Measurements from ENCODE around the gene ATRAID. TPM values are rescaled to one million over a fixed set of nuclear protein-coding genes. Genes with fewer than 3 reads are reported as not detected.
A peak's percentile ranks its signal among the peaks of the same experiment; 100 is the strongest.

Gene ATRAID
- total and polyA plus RNA-seq, 2 of the 8 experiments (the other 6 are each of a cell fraction or from before 2014, with no cell fraction given) = 109 to 280 TPM

DNA sequence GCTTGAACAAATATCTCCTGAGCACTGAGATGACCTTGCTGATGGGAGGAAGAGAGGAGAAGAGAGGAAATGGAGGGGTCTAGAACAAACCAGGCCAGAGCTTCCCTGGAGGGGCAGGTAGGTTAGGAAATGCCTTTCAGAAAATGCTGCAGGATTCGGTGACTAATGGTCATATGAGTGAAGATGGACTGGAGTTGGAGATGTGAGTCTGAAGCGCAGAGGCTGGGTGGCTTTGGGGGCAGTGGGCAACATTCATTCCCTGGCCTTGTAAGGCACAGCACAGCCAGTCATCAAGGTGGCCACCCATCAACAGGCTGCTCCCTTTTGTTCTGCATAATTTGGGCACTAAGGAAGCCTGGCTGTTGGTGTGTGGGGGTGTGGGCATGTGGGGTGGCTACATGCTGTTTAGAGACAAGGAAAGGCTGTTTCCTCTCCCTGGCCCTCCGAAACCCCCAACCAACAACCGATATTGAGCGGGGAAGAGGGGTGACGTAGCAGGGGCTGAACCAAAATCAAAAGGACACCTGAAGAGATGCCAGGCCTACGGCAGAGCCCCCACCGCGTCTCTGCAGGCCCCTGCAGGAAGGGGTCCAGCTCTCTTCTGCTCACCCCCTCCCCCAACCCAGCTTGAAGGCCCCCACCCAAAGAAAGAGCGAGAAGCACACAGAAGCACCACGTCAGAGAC is 49.5 kb downstream of the ATRAID start:
- peaks cover 19% of the 10 kb centered on the region; the same call in 1 of the 2 replicates for H3K23me2 ChIP-seq (ENCODE audit: low read depth, low read length)
- FAIRE-seq = no peak
- H3K79me2 ChIP-seq (ENCODE audit: control insufficient read depth in 1 of 2, insufficient read depth in 2 of 2, low read length in 2 of 2) = peaks cover 0 to 2% of the 10 kb centered on the region in 2 experiments; a peak in 1 of 4 replicates
- no peaks in the 10 kb centered on the region for H3K9me3 ChIP-seq (ENCODE audit: insufficient read depth in 2 of 2, low read depth in 1 of 2, low read length in 1 of 2)
- H3K27ac ChIP-seq (ENCODE audit: low read depth, low read length) = no peak overlapping the region
- peak overlapping the region; percentile 88 to 99 for H3K4me2 ChIP-seq (ENCODE audit: insufficient read depth in 1 of 2, low read depth in 2 of 2, low read length in 2 of 2)
- H4K8ac ChIP-seq (ENCODE audit: extremely low read depth, insufficient read depth, low read length) = no peak overlapping the region
- H4K5ac ChIP-seq (ENCODE audit: insufficient read length, low read depth, low read length) = no peak overlapping the region
- H3K23ac ChIP-seq (ENCODE audit: insufficient read length) = no peak overlapping the region
- CTCF ChIA-PET (ENCODE audit: partially characterized antibody) = interaction anchor here (0.9 to 14.1 kb wide), 3 partner anchors 10 to 19 kb away, joined by 3 to 288 read pairs (median 5); partner anchors contain the start of genes DNAJC5G and TRIM54
- H3K4ac ChIP-seq (replicated peaks; ENCODE audit: insufficient read length, low read depth, low read length) = no peak overlapping the region
- no peak overlapping the region for H2AFZ ChIP-seq (ENCODE audit: low read length)
- H3K4me3 ChIP-seq (ENCODE audit: extremely low read depth in 1 of 4, insufficient read depth in 2 of 4, low read depth in 3 of 4, low read length in 4 of 4) = peak overlapping the region; percentile 60 to 85 (median 63)
- no peak overlapping the region for H2BK15ac ChIP-seq (ENCODE audit: low read length)
- DNase-seq (ENCODE audit: low read depth in 1 of 2, low spot score in 2 of 2) = no peak
- H3K56ac ChIP-seq (replicated peaks; ENCODE audit: insufficient read length, low read depth, low read length) = no peak overlapping the region
- peaks cover 3 to 19% (median 14%) of the 10 kb centered on the region in 4 experiments for H3K4me1 ChIP-seq (replicated peaks in 1 of 4; ENCODE audit: control insufficient read depth in 3 of 4, insufficient read depth in 4 of 4, low read length in 3 of 4)
- peak overlapping the region in 3 of 4 experiments; percentile 1 to 8 (median 4); a peak in 1 of 7 replicates for H3K9ac ChIP-seq (replicated peaks in 1 of 4; ENCODE audit: extremely low read depth in 1 of 4, low read depth in 3 of 4, low read length in 3 of 4)
- no peak overlapping the region for H2BK120ac ChIP-seq (replicated peaks; ENCODE audit: low read depth, low read length)
- peaks cover 39 to 66% (median 58%) of the 10 kb centered on the region in 4 experiments for H3K27me3 ChIP-seq (replicated peaks in 1 of 4; ENCODE audit: control insufficient read depth in 3 of 4, extremely low read depth in 1 of 4, insufficient read depth in 3 of 4, low read length in 3 of 4)
- no peak overlapping the region for H2BK20ac ChIP-seq (ENCODE audit: low read length)
- no peaks in the 10 kb centered on the region for H3K79me1 ChIP-seq (ENCODE audit: low read depth, low read length)
- TF ChIP-seq RXRA (IDR thresholded peaks at IDR 0.05; ENCODE audit: insufficient read depth, low read depth, low read length) = no peak
- no peaks in the 10 kb centered on the region for H3K36me3 ChIP-seq (ENCODE audit: control insufficient read depth in 2 of 4, insufficient read depth in 4 of 4, low read length in 3 of 4)
- H2BK12ac ChIP-seq (ENCODE audit: low read depth, low read length) = 0 out of 2 replicates have a peak overlapping the region, but pooled peaks have one; percentile 79
- H2AK5ac ChIP-seq (ENCODE audit: low read depth, low read length) = 0 out of 2 replicates have a peak overlapping the region, but pooled peaks have one; percentile 0
- WGBS, 2 experiments (ENCODE audit: extremely low coverage in 1 of 2, insufficient coverage in 1 of 2, insufficient read length in 1 of 2, insufficient replicate concordance in 2 of 2, low coverage in 1 of 2, low lambda C conversion rate in 2 of 2, missing lambda C conversion rate in 1 of 2) = 37% methylated on average over 10 of the region's 11 CpGs; no CpG with 5 or more reads in 1 of the 2 experiments
- POLR2A ChIA-PET (ENCODE audit: partially characterized antibody) = interaction anchor here (0.7 to 8.2 kb wide), 6 partner anchors 9 to 52 kb away, joined by 3 to 71 read pairs (median 4); partner anchors contain the start of genes CAD, DNAJC5G and TRIM54
- H4K20me1 ChIP-seq (replicated peaks in 1 of 2; ENCODE audit: control insufficient read depth in 1 of 2, insufficient read depth in 2 of 2, low read length in 2 of 2) = peaks cover 0 to 11% of the 10 kb centered on the region in 2 experiments
- no peak overlapping the region for H3K14ac ChIP-seq (ENCODE audit: insufficient read length)
- no peak overlapping the region for H4K91ac ChIP-seq (replicated peaks; ENCODE audit: insufficient read length, low read length)
- H2BK5ac ChIP-seq (ENCODE audit: low read depth, low read length) = no peak overlapping the region
- H3K18ac ChIP-seq (ENCODE audit: extremely low read depth, low read length) = peak overlapping the region; percentile 15; the same call in 1 of the 2 replicates

Data from H1 (cell line).